Measurements from ENCODE around the gene AFTPH. TPM values are rescaled to one million over a fixed set of nuclear protein-coding genes. Genes with fewer than 3 reads are reported as not detected.

AFTPH gene
- total RNA-seq, 2 experiments from 2014 or later = 24.2 to 24.3 TPM

- intact Hi-C loops (cut with DNase I, micrococcal nuclease) = no loop called here
- POLR2A ChIA-PET = interaction anchor here (0.6 kb wide), 1 partner anchor 563 kb away, joined by 4 read pairs; no protein-coding TSS in a partner anchor
- Mint-ChIP-seq H3K36me3 (ENCODE audit: low read depth) (no peaks in the 10 kb centered on the region), H3K9me3 (no peaks in the 10 kb centered on the region), H3K4me1 (ENCODE audit: low read depth) (peaks cover under 1% of the 10 kb centered on the region), H3K27ac (no peak overlapping the region), H3K4me3 (no peak overlapping the region), H3K27me3 (no peaks in the 10 kb centered on the region)
- Histone ChIP-seq H3K4me1 (ENCODE audit: insufficient read depth, low read length) (peaks cover 13% of the 10 kb centered on the region), H3K36me3 (ENCODE audit: insufficient read depth, low read length) (no peaks in the 10 kb centered on the region), H3K4me3 (ENCODE audit: low read length) (no peak overlapping the region), H3K27me3 (ENCODE audit: control insufficient read depth in 1 of 2, insufficient read depth in 2 of 2, low read length in 2 of 2) (no peaks in the 10 kb centered on the region), H3K27ac (ENCODE audit: low read depth in 1 of 2, low read length in 2 of 2) (no peak overlapping the region), H3K9me3 (ENCODE audit: control insufficient read depth in 1 of 2, insufficient read depth in 1 of 2, low read length in 2 of 2) (no peaks in the 10 kb centered on the region)
- CTCF ChIA-PET = no interaction called here
- TF ChIP-seq CTCF (IDR thresholded peaks at IDR 0.05) = no peak
- DNase-seq (peak in 1 of 14 experiments; percentile 2), ATAC-seq (ENCODE audit: poor library complexity) (no peak)
Measured at GRCh38 chr2:64613276-64613675, 89.1 kb downstream of the AFTPH start.

GRCh38 chr2:64615192-64615763 lies 91.2 kb downstream of the AFTPH start:
- Histone ChIP-seq H3K36me3 (ENCODE audit: insufficient read depth, low read length) (no peaks in the 10 kb centered on the region), H3K4me3 (ENCODE audit: low read length) (no peak overlapping the region), H3K9me3 (ENCODE audit: control insufficient read depth in 1 of 2, insufficient read depth in 1 of 2, low read length in 2 of 2) (no peaks in the 10 kb centered on the region), H3K4me1 (ENCODE audit: insufficient read depth, low read length) (no peaks in the 10 kb centered on the region), H3K27ac (ENCODE audit: low read depth in 1 of 2, low read length in 2 of 2) (no peak overlapping the region), H3K27me3 (ENCODE audit: control insufficient read depth in 1 of 2, insufficient read depth in 2 of 2, low read length in 2 of 2) (no peaks in the 10 kb centered on the region)
- CTCF ChIA-PET = interaction anchor here (1.6 to 3.8 kb wide), 2 partner anchors 31 to 217 kb away, joined by 3 to 12 read pairs; no protein-coding TSS in a partner anchor
- intact Hi-C loops (cut with DNase I, micrococcal nuclease) = no loop called here
- no peak for ATAC-seq (ENCODE audit: poor library complexity)
- no peak overlapping the region for H3K27ac Mint-ChIP-seq
- POLR2A ChIA-PET = interaction anchor here (1.0 kb wide), 2 partner anchors 8 to 21 kb away, joined by 3 read pairs; no protein-coding TSS in a partner anchor
- peak in 1 of 14 experiments; percentile 3 for DNase-seq
- H3K36me3 Mint-ChIP-seq (ENCODE audit: low read depth) = no peaks in the 10 kb centered on the region
- H3K9me3 Mint-ChIP-seq = no peaks in the 10 kb centered on the region
- no peaks in the 10 kb centered on the region for H3K4me1 Mint-ChIP-seq (ENCODE audit: low read depth)
- TF ChIP-seq CTCF (IDR thresholded peaks at IDR 0.05) = no peak
- no peaks in the 10 kb centered on the region for H3K27me3 Mint-ChIP-seq
- no peak overlapping the region for H3K4me3 Mint-ChIP-seq

GRCh38 chr2:64615844-64616536 lies 91.9 kb downstream of the AFTPH start:
- Histone ChIP-seq H3K9me3 (ENCODE audit: control insufficient read depth in 1 of 2, insufficient read depth in 1 of 2, low read length in 2 of 2) (no peaks in the 10 kb centered on the region), H3K4me3 (ENCODE audit: low read length) (no peak overlapping the region), H3K27ac (ENCODE audit: low read depth in 1 of 2, low read length in 2 of 2) (no peak overlapping the region), H3K27me3 (ENCODE audit: control insufficient read depth in 1 of 2, insufficient read depth in 2 of 2, low read length in 2 of 2) (no peaks in the 10 kb centered on the region), H3K4me1 (ENCODE audit: insufficient read depth, low read length) (no peaks in the 10 kb centered on the region), H3K36me3 (ENCODE audit: insufficient read depth, low read length) (no peaks in the 10 kb centered on the region)
- TF ChIP-seq CTCF (IDR thresholded peaks at IDR 0.05) = no peak
- no peaks in the 10 kb centered on the region for H3K9me3 Mint-ChIP-seq
- POLR2A ChIA-PET = interaction anchor here (0.9 to 1.8 kb wide), 3 partner anchors 9 to 38 kb away, joined by 3 to 6 read pairs (median 5); partner anchors contain the start of gene SERTAD2
- intact Hi-C loops (cut with DNase I, micrococcal nuclease) = no loop called here
- ATAC-seq (ENCODE audit: poor library complexity) = no peak
- H3K27me3 Mint-ChIP-seq = no peaks in the 10 kb centered on the region
- no peak overlapping the region for H3K27ac Mint-ChIP-seq
- no peak overlapping the region for H3K4me3 Mint-ChIP-seq
- H3K4me1 Mint-ChIP-seq (ENCODE audit: low read depth) = no peaks in the 10 kb centered on the region
- peak in 1 of 14 experiments; percentile 5 for DNase-seq
- no peaks in the 10 kb centered on the region for H3K36me3 Mint-ChIP-seq (ENCODE audit: low read depth)
- CTCF ChIA-PET = interaction anchor here (0.7 to 3.8 kb wide), 2 partner anchors 30 to 195 kb away, joined by 3 to 12 read pairs; no protein-coding TSS in a partner anchor
